OCI-LY3 (cell line): ENCODE results near the gene ANKRD22.

Source experiments
- EZH2phosphoT487 ChIP-seq: fragments of 200-600 bp; shearing (Covaris generic); IDR thresholded peaks from 2 replicates; pipeline ENCODE4 v1.6.1; 2018; ENCODE audit warnings: antibody characterized with exemption, mixed run types, low read depth
- TF ChIP-seq, protein P1 (sequence below): fragments of 200-600, 300-600 bp; sonication (generic); IDR thresholded peaks from 2 replicates; pipeline ENCODE4 v1.5.1; 2014; ENCODE audit warnings: antibody characterized with exemption, low read length, low read depth

DNA sequence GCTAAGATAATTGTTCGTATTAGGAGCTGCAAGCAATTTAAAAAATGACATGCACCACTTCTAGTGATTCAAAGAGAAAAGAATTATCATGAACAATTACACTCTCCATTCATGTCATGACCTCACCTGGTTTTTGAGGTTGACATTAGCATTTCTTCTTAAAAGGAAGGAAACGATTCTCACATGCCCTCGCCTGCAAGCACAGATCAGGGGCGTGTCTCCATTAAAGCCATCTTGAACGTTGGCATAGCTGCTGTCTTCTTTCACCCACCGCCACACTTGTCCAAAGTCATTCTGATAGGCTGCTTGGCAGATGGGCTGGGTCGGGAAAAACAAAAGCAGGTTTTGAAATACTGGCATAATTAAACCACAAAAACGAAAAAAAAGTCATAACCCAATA is 19.9 kb downstream of the ANKRD22 start:
- TF ChIP-seq, protein P1, sequence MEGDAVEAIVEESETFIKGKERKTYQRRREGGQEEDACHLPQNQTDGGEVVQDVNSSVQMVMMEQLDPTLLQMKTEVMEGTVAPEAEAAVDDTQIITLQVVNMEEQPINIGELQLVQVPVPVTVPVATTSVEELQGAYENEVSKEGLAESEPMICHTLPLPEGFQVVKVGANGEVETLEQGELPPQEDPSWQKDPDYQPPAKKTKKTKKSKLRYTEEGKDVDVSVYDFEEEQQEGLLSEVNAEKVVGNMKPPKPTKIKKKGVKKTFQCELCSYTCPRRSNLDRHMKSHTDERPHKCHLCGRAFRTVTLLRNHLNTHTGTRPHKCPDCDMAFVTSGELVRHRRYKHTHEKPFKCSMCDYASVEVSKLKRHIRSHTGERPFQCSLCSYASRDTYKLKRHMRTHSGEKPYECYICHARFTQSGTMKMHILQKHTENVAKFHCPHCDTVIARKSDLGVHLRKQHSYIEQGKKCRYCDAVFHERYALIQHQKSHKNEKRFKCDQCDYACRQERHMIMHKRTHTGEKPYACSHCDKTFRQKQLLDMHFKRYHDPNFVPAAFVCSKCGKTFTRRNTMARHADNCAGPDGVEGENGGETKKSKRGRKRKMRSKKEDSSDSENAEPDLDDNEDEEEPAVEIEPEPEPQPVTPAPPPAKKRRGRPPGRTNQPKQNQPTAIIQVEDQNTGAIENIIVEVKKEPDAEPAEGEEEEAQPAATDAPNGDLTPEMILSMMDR: no peak
- TF ChIP-seq EZH2phosphoT487: no peak
